Osteoblast (primary cell): ENCODE measurements around the gene ATP6V1C2. TPM values are rescaled to one million over a fixed set of nuclear protein-coding genes. Genes with fewer than 3 reads are reported as not detected.
A peak's percentile ranks its signal among the peaks of the same experiment; 100 is the strongest.

Source experiments
- DNase-seq: peaks from one replicate; pipeline ENCODE4 v3.0.0; 2011; ENCODE audit warnings: low spot score, mixed read lengths; ENCODE audit not compliant: insufficient read length; ENCODE audit errors: missing footprints
- H2AFZ ChIP-seq: 2 replicates; pipeline ENCODE4 v1.6.0; 2011; ENCODE audit warnings: mild to moderate bottlenecking, low read length
- H3K27ac ChIP-seq: 2 replicates; pipeline ENCODE4 v1.5.1; 2011; ENCODE audit warnings: mild to moderate bottlenecking, low read depth, low read length, moderate library complexity
- H3K27me3 ChIP-seq: 2 replicates; pipeline ENCODE4 v1.6.0; 2012; ENCODE audit warnings: mild to moderate bottlenecking, control low read depth, inconsistent platforms, low read length, moderate library complexity; ENCODE audit not compliant: insufficient read depth
- H3K36me3 ChIP-seq: 2 replicates; pipeline ENCODE4 v1.5.1; 2011; ENCODE audit warnings: mild to moderate bottlenecking, low read length, control low read depth, moderate library complexity; ENCODE audit not compliant: insufficient read depth
- H3K4me1 ChIP-seq: 2 replicates; pipeline ENCODE4 v1.5.1; 2011; ENCODE audit warnings: mild to moderate bottlenecking, low read length, control low read depth, moderate library complexity; ENCODE audit not compliant: insufficient read depth
- H3K4me2 ChIP-seq: 2 replicates; pipeline ENCODE4 v1.6.0; 2011; ENCODE audit warnings: mild to moderate bottlenecking, low read length; ENCODE audit not compliant: insufficient read depth
- H3K4me3 ChIP-seq: fragments of 200-600 bp; sonication (generic); 3 replicates; pipeline ENCODE4 v1.5.1; 2012; ENCODE audit warnings: mild to moderate bottlenecking, low read length, inconsistent platforms; ENCODE audit not compliant: insufficient read depth
- H3K79me2 ChIP-seq: 2 replicates; pipeline ENCODE4 v1.6.0; 2012; ENCODE audit warnings: mild to moderate bottlenecking, low read length, control low read depth, inconsistent platforms; ENCODE audit not compliant: insufficient read depth
- H3K9me3 ChIP-seq: 2 replicates; pipeline ENCODE4 v1.5.1; 2011; ENCODE audit warnings: low read depth, low read length, control low read depth
- H4K20me1 ChIP-seq: 2 replicates; pipeline ENCODE4 v1.6.0; 2012; ENCODE audit warnings: mild to moderate bottlenecking, low read length, control low read depth; ENCODE audit not compliant: insufficient read depth
- total RNA-seq: library from RNA; depleted of rRNA; stranded (reverse); fragments of >200 nt; gene quantifications from 2 replicates; pipeline ENCODE4 v1.2.3, GENCODE V29; 2012
- TF ChIP-seq, protein P1 (sequence below): IDR thresholded peaks from 2 replicates; pipeline ENCODE4 v1.5.1; 2011; ENCODE audit warnings: mild to moderate bottlenecking, low read depth, low read length, moderate library complexity; ENCODE audit errors: extremely low read depth

The ATP6V1C2 gene
- total RNA-seq, 1 donor, result under 0.01 TPM

DNA sequence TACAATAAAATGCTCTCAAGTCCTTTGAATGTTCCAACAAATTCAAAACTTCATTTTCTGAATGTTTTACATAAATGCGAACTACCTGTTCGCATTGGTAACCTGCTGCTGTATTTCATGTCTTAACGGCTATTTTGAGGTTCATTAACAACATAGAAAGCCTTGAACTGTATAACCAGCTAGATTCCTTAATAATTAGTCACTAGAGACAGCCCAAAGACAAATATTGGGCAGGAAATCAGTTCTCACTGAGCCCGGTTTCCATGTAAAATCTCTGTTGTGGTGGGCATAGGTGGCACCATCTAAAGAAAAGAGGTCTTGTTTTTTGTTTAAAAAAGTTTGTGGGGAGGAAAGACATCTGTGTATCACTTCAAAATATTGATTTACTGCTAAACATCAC is 62.0 kb downstream of the ATP6V1C2 start:
- H3K27ac ChIP-seq, result no peak overlapping the region
- H3K9me3 ChIP-seq, result no peaks in the 10 kb centered on the region
- TF ChIP-seq, protein P1, sequence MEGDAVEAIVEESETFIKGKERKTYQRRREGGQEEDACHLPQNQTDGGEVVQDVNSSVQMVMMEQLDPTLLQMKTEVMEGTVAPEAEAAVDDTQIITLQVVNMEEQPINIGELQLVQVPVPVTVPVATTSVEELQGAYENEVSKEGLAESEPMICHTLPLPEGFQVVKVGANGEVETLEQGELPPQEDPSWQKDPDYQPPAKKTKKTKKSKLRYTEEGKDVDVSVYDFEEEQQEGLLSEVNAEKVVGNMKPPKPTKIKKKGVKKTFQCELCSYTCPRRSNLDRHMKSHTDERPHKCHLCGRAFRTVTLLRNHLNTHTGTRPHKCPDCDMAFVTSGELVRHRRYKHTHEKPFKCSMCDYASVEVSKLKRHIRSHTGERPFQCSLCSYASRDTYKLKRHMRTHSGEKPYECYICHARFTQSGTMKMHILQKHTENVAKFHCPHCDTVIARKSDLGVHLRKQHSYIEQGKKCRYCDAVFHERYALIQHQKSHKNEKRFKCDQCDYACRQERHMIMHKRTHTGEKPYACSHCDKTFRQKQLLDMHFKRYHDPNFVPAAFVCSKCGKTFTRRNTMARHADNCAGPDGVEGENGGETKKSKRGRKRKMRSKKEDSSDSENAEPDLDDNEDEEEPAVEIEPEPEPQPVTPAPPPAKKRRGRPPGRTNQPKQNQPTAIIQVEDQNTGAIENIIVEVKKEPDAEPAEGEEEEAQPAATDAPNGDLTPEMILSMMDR, result no peak
- no peaks in the 10 kb centered on the region for H3K27me3 ChIP-seq
- no peak overlapping the region for H3K4me3 ChIP-seq
- H3K4me1 ChIP-seq, result no peaks in the 10 kb centered on the region
- no peak overlapping the region for H3K4me2 ChIP-seq
- H2AFZ ChIP-seq, result no peak overlapping the region
- peaks cover 16% of the 10 kb centered on the region for H4K20me1 ChIP-seq
- peak; percentile 48 for DNase-seq
- H3K79me2 ChIP-seq, result peaks cover 3% of the 10 kb centered on the region
- peaks cover 63% of the 10 kb centered on the region for H3K36me3 ChIP-seq

DNA sequence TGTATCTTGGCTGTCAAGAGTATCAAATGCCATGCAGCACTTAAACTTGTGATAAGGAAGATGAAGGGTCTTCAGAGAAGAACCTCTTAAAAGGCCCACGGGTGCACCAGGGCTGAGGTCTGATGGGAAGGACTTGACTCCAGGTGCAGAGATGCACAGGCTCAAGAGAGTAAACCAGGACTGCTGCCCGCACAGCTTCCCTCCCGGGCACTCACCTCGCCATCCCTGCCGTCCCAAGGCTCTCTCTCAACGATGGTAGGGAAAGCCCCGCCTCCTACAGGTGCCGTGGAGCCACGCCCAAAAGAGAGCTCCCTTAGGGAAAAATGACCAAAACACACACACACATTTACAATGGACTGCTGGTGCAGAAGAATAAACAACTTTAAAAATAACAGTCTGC is 63.3 kb downstream of the ATP6V1C2 start:
- Histone ChIP-seq H4K20me1 (peaks cover 16% of the 10 kb centered on the region), H3K27me3 (no peaks in the 10 kb centered on the region), H3K4me1 (no peaks in the 10 kb centered on the region), H3K79me2 (peaks cover 3% of the 10 kb centered on the region), H3K9me3 (no peaks in the 10 kb centered on the region), H3K27ac (no peak overlapping the region), H3K4me2 (no peak overlapping the region), H3K4me3 (no peak overlapping the region), H2AFZ (no peak overlapping the region), H3K36me3 (peaks cover 76% of the 10 kb centered on the region)
- TF ChIP-seq, protein P1, result no peak
- DNase-seq, result peak; percentile 15

DNA sequence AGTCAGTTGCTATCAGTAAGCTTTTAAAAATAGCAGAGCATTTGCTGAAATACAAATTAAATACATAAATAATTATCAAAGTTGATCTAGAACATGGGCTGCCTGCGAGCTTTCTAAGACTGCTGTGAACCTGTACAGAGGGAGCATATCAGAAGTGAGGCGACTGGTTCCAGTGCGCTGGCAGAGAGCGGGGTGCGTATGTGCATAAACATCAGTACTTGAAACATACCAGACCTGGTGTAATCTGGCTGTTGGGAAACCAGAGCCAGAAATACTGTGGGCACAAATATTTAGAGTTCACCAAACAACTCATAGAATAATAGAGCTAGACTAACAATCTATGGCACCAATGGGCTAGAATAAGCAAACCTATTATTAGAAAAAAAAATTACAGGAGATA is 63.8 kb downstream of the ATP6V1C2 start:
- H3K27me3 ChIP-seq, result no peaks in the 10 kb centered on the region
- no peak overlapping the region for H2AFZ ChIP-seq
- DNase-seq, result peak; percentile 36
- peaks cover 78% of the 10 kb centered on the region for H3K36me3 ChIP-seq
- no peak overlapping the region for H3K4me3 ChIP-seq
- H3K4me2 ChIP-seq, result no peak overlapping the region
- H3K79me2 ChIP-seq, result peaks cover 3% of the 10 kb centered on the region
- no peak overlapping the region for H3K27ac ChIP-seq
- no peaks in the 10 kb centered on the region for H3K9me3 ChIP-seq
- H3K4me1 ChIP-seq, result no peaks in the 10 kb centered on the region
- TF ChIP-seq, protein P1, result no peak
- H4K20me1 ChIP-seq, result peaks cover 15% of the 10 kb centered on the region

DNA sequence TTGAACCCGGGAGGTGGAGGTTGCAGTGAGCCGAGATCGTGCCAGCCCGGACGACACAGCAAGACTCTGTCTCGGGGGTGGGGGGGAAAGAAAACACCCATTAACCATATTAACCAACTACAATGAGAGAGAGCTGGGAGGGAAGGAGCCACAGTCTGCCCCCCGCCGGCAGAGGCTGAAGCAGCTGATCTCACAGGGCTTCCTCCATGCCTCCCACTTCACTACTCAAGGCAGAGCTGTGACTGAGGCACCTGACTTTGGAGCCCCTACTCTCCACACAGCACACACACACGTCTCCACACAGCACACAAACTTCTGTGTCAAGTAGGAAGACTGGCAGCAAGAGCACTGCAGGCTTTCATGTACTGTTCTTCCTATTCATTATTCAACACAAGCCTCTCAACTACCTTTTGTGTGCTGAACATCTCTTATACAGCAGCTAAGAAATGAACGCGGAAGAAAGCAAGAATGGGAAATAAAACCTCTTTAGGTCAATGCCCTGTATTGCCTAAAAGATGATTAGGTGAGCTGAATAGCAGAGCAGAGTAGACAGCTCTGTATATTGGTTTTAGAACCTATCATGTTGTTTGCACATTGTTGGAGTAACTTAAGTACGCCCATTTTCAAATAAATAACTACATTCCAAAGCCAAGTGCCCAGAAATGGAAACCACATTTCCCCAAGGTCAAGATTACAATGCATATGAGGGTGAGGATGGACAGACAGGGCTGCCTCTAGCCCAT is 65.0 kb downstream of the ATP6V1C2 start:
- Histone ChIP-seq H3K4me3 (no peak overlapping the region), H3K27me3 (no peaks in the 10 kb centered on the region), H3K79me2 (peaks cover 3% of the 10 kb centered on the region), H3K4me2 (no peak overlapping the region), H3K4me1 (no peaks in the 10 kb centered on the region), H3K27ac (no peak overlapping the region), H2AFZ (no peak overlapping the region), H3K36me3 (peaks cover 83% of the 10 kb centered on the region), H4K20me1 (peaks cover 15% of the 10 kb centered on the region), H3K9me3 (no peaks in the 10 kb centered on the region)
- DNase-seq, result no peak
- TF ChIP-seq, protein P1, result no peak
